ENCODE results near the gene MOV10L1.

The MOV10L1 gene

GRCh38 chr22:50177537-50178470, 88.0 kb downstream of the MOV10L1 start:
- no peak for DNase-seq

GRCh38 chr22:50178471-50178864, 88.7 kb downstream of the MOV10L1 start:
- no peak for DNase-seq

GRCh38 chr22:50178871-50179869, 89.4 kb downstream of the MOV10L1 start:
- no peak for DNase-seq

GRCh38 chr22:50179937-50180726, 90.3 kb downstream of the MOV10L1 start:
- DNase-seq, result no peak

GRCh38 chr22:50180727-50181521, 91.1 kb downstream of the MOV10L1 start:
- no peak for DNase-seq

GRCh38 chr22:50182176-50183081, 92.6 kb downstream of the MOV10L1 start:
- DNase-seq, result no peak

- DNase-seq, result no peak
These were observed 93.5 kb downstream of the MOV10L1 start for GRCh38 chr22:50183141-50183971.

- peak in 1 of 2 experiments; percentile 21 for DNase-seq
These were observed 94.4 kb downstream of the MOV10L1 start for GRCh38 chr22:50184004-50184901.

GRCh38 chr22:50184902-50185374, 95.1 kb downstream of the MOV10L1 start:
- no peak for DNase-seq

- DNase-seq, result peak in 1 of 2 experiments; percentile 69
These were observed 95.7 kb downstream of the MOV10L1 start, which contains the start of gene TRABD for GRCh38 chr22:50185375-50186087. TRABD (plus strand) TSS chr22:50185913; CDS start chr22:50193061, 7,148 bp downstream.

- DNase-seq, result no peak
These were observed 96.4 kb downstream of the MOV10L1 start for GRCh38 chr22:50186181-50186714.

- DNase-seq, result no peak
These were observed 97.1 kb downstream of the MOV10L1 start for GRCh38 chr22:50186761-50187523.

- no peak for DNase-seq
These were observed 98.5 kb downstream of the MOV10L1 start for GRCh38 chr22:50188356-50188755.

- no peak for DNase-seq
These were observed 99.5 kb downstream of the MOV10L1 start for GRCh38 chr22:50189184-50189848.

- DNase-seq, result no peak
These were observed 100.0 kb downstream of the MOV10L1 start for GRCh38 chr22:50189849-50190181.

Data from cerebellar nuclear complex (tissue), 1 donor.